K562 (cell line): ENCODE data around the gene INPPL1. TPM values are rescaled to one million over a fixed set of nuclear protein-coding genes. Genes with fewer than 3 reads are reported as not detected.

Experiments used
- ZNF407 ChIP-seq: fragments of 450-650 bp; IDR thresholded peaks from 2 replicates; pipeline ENCODE4 v1.6.1; 2016; ENCODE audit warnings: low read depth
- ZNF592 ChIP-seq: fragments of 450-650 bp; IDR thresholded peaks from 2 replicates; pipeline ENCODE4 v1.6.1; 2017; ENCODE audit warnings: antibody characterized with exemption, mild to moderate bottlenecking
- polyA plus RNA-seq, 8 experiments: library from polyadenylated mRNA; depleted of rRNA in 4 of 8; stranded (reverse) in 5 of 8; unstranded in 3 of 8; fragments of >200 nt; fragmentation: Nextera tagmentation in 2 of 8; fragmentation: Illumina TruSeq in 1 of 8; extraction: Ambion mirVana in 2 of 8; extraction: Trizol in 1 of 8; gene quantifications; 2 replicates each; pipeline versions ENCODE4 v1.2.1 to v1.2.3, GENCODE V29; 2011 to 2014; ENCODE audit warnings: inconsistent platforms in 1 of 8, missing spikeins in 1 of 8
- total RNA-seq, 7 experiments: library from RNA; depleted of rRNA in 6 of 7; stranded (reverse); fragments of >200 nt in 6 of 7; fragmentation: Illumina TruSeq in 2 of 7; extraction: Trizol in 2 of 7; gene quantifications; 2 replicates each; pipeline versions ENCODE4 v1.2.1 to v1.2.3, GENCODE V29; 2011 to 2021; ENCODE audit warnings: low replicate concordance in 1 of 7
- TF ChIP-seq, protein P1 (sequence below), 2 experiments: fragments of 250-450 bp in 1 of 2; fragments of 450-650 bp in 1 of 2; sonication (Bioruptor Pico) in 1 of 2; IDR thresholded peaks; 2 replicates each; pipeline versions ENCODE4 v1.6.1 to v1.8.0; 2016 to 2021; ENCODE audit warnings: mild to moderate bottlenecking in 2 of 2, moderate library complexity in 2 of 2, missing compliant biosample characterization in 1 of 2, missing genetic modification characterization in 1 of 2

INPPL1 gene
- total and polyA plus RNA-seq, 9 of the 15 experiments (the other 6 are each of a cell fraction or from before 2014, with no cell fraction given): 0.55 to 137 (median 61.6) TPM

DNA sequence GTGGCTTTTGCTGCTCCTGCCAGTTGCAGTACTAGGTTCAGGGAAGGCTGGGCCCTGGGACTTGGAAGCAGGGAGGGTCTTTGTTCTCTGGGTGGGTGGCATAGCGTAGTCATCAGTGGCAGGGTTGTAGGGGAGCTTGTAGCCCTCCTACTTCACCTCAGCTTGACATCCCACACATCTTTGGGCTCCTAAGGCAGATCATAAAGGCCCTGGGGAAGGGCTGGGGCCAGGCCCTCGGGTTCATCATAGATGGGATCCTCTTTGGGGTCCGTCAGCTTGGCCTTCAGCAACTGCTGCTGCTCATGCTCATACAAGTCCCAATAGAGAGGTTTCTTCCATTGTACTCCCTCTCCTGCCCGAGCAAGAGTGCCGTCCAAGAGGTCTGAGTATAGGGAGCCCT, 25.4 kb downstream of the INPPL1 start (continued):
- TF ChIP-seq ZNF592 (no peak), ZNF407 (no peak)
- TF ChIP-seq, protein P1, sequence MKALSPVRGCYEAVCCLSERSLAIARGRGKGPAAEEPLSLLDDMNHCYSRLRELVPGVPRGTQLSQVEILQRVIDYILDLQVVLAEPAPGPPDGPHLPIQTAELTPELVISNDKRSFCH (CRISPR knock-in tag; IDR thresholded peaks at IDR 0.05): no peak
- TF ChIP-seq, protein P1 (tag; IDR thresholded peaks at IDR 0.05): no peak
- TF ChIP-seq, all 486 proteins: peak for 0
